Stomach (tissue), 4 donors: ENCODE data around the gene DOCK11.

Experiments used
- CTCF ChIP-seq, 7 experiments: fragments of 450-650 bp in 4 of 7; fragments of 200-600 bp in 3 of 7; sonication (generic) in 3 of 7; IDR thresholded peaks; one replicate each; pipeline ENCODE4 v1.5.1; 2016 to 2019; ENCODE audit warnings: antibody characterized with exemption in 7 of 7, control low read depth in 2 of 7, mild to moderate bottlenecking in 1 of 7
- EP300 ChIP-seq: sonication (generic); formaldehyde crosslinking; IDR thresholded peaks from one replicate; pipeline ENCODE4 v1.6.1; 2017; ENCODE audit warnings: antibody characterized with exemption
- POLR2A ChIP-seq, 4 donors: fragments of 450-650 bp; IDR thresholded peaks; one replicate each; pipeline ENCODE4 v1.6.1; 2016; ENCODE audit warnings: antibody characterized with exemption in 4 of 4, control low read depth in 2 of 4, mild to moderate bottlenecking in 1 of 4, moderate library complexity in 1 of 4
- POLR2AphosphoS5 ChIP-seq, 3 donors: sonication (generic); formaldehyde crosslinking; IDR thresholded peaks; one replicate each; pipeline ENCODE4 v1.6.1; 2016; ENCODE audit warnings: antibody characterized with exemption in 3 of 3

GRCh38 chrX:118588715-118589114, 93.1 kb downstream of the DOCK11 start:
- TF ChIP-seq CTCF (IDR thresholded peaks at IDR 0.05) (no peak), EP300 (no peak), POLR2A (IDR thresholded peaks at IDR 0.05) (no peak), POLR2AphosphoS5 (IDR thresholded peaks at IDR 0.05) (no peak)
